Endodermal cell (in vitro differentiated cells): ENCODE results near the gene DOCK4. TPM values are rescaled to one million over a fixed set of nuclear protein-coding genes. Genes with fewer than 3 reads are reported as not detected.

Experiments
- DNase-seq: peaks from one replicate; pipeline ENCODE4 v3.0.0-alpha.2; 2017
- H3K27ac ChIP-seq: 2 replicates; pipeline ENCODE4 v1.5.1; 2013; ENCODE audit warnings: mild to moderate bottlenecking, low read depth, low read length, moderate library complexity
- H3K27me3 ChIP-seq: 2 replicates; pipeline ENCODE4 v1.6.1; 2013; ENCODE audit warnings: mild to moderate bottlenecking, low read length, moderate library complexity; ENCODE audit not compliant: insufficient read depth, control insufficient read depth, poor library complexity, severe bottlenecking
- H3K36me3 ChIP-seq: 2 replicates; pipeline ENCODE4 v1.7.0; 2013; ENCODE audit warnings: mild to moderate bottlenecking, low read length, moderate library complexity; ENCODE audit not compliant: control insufficient read depth, insufficient read depth
- H3K4me1 ChIP-seq: one replicate; pipeline ENCODE4 v1.7.0; 2013; ENCODE audit warnings: low read length; ENCODE audit not compliant: control insufficient read depth, insufficient read depth
- H3K4me3 ChIP-seq: 2 replicates; pipeline ENCODE4 v1.5.1; 2013; ENCODE audit warnings: mild to moderate bottlenecking, low read length, moderate library complexity
- H3K9ac ChIP-seq: 2 replicates; pipeline ENCODE4 v1.6.1; 2013; ENCODE audit warnings: mild to moderate bottlenecking, low read length, moderate library complexity; ENCODE audit not compliant: poor library complexity, severe bottlenecking; ENCODE audit errors: extremely low read depth
- H3K9me3 ChIP-seq: 2 replicates; pipeline ENCODE4 v1.6.1; 2013; ENCODE audit warnings: mild to moderate bottlenecking, low read length, moderate library complexity; ENCODE audit not compliant: control insufficient read depth
- H3K27ac Mint-ChIP-seq: 2 replicates; pipeline ENCODE4 v1.8.0; 2020; ENCODE audit warnings: mixed read lengths
- H3K27me3 Mint-ChIP-seq: 2 replicates; pipeline ENCODE4 v1.8.0; 2021; ENCODE audit warnings: mild to moderate bottlenecking, mixed read lengths; ENCODE audit not compliant: insufficient read depth
- H3K36me3 Mint-ChIP-seq: 2 replicates; pipeline ENCODE4 v1.8.0; 2020; ENCODE audit warnings: low read depth, mixed read lengths
- H3K4me1 Mint-ChIP-seq: 2 replicates; pipeline ENCODE4 v1.8.0; 2020; ENCODE audit warnings: mixed read lengths
- H3K4me3 Mint-ChIP-seq: 2 replicates; pipeline ENCODE4 v1.8.0; 2020; ENCODE audit warnings: mild to moderate bottlenecking, moderate library complexity, mixed read lengths
- H3K9me3 Mint-ChIP-seq: 2 replicates; pipeline ENCODE4 v1.8.0; 2020; ENCODE audit warnings: mild to moderate bottlenecking, mixed read lengths
- CTCF ChIP-seq: fragments of 200-600 bp; sonication (generic); conservative IDR thresholded peaks from 2 replicates; pipeline ENCODE4 v1.5.0; 2021; ENCODE audit warnings: antibody characterized with exemption, mild to moderate bottlenecking
- WGBS, 2 experiments: methylation state at CpG; one replicate each; pipeline versions ENCODE4 v1.1.5 to v1.1.7; 2013; ENCODE audit warnings: missing lambda C conversion rate in 2 of 2, mixed read lengths in 1 of 2; ENCODE audit not compliant: insufficient coverage in 1 of 2, insufficient read length in 1 of 2; 5-methylcytosine and 5-hydroxymethylcytosine counted together
- total RNA-seq, 2 donors: library from RNA; stranded (reverse); fragmentation: NEBNext Ultra II Directional in 1 of 2; extraction: Animal tissue kit (Norgen Biotek cat#: 25700) in 1 of 2; gene quantifications; 2 replicates in 1 of 2; 3 replicates in 1 of 2; pipeline ENCODE4 v1.2.1, GENCODE V29; 2021

DOCK4 gene
- total RNA-seq, 2 donors from 2014 or later: 11.2 to 15.3 TPM

GRCh38 chr7:111920329-111920728, 285.9 kb downstream of the DOCK4 start:
- H3K27ac ChIP-seq: no peak overlapping the region
- no peaks in the 10 kb centered on the region for H3K9me3 ChIP-seq
- H3K9ac ChIP-seq: no peak overlapping the region
- DNase-seq: no peak
- H3K4me3 ChIP-seq: no peak overlapping the region
- Mint-ChIP-seq H3K27me3 (no peaks in the 10 kb centered on the region), H3K9me3 (no peaks in the 10 kb centered on the region), H3K4me3 (no peak overlapping the region), H3K27ac (no peak overlapping the region), H3K4me1 (peaks cover 2% of the 10 kb centered on the region), H3K36me3 (no peaks in the 10 kb centered on the region)
- TF ChIP-seq CTCF: no peak
- H3K27me3 ChIP-seq: no peaks in the 10 kb centered on the region
- H3K4me1 ChIP-seq: no peaks in the 10 kb centered on the region
- WGBS, 2 experiments: 63 to 100% methylated on average over 1 of the region's 1 CpG
- H3K36me3 ChIP-seq: no peaks in the 10 kb centered on the region

- Mint-ChIP-seq H3K27me3 (no peaks in the 10 kb centered on the region), H3K36me3 (no peaks in the 10 kb centered on the region), H3K9me3 (no peaks in the 10 kb centered on the region), H3K4me1 (no peaks in the 10 kb centered on the region), H3K27ac (no peak overlapping the region), H3K4me3 (no peak overlapping the region)
- Histone ChIP-seq H3K27me3 (no peaks in the 10 kb centered on the region), H3K9me3 (no peaks in the 10 kb centered on the region), H3K4me1 (no peaks in the 10 kb centered on the region), H3K4me3 (no peak overlapping the region), H3K9ac (no peak overlapping the region), H3K27ac (no peak overlapping the region), H3K36me3 (no peaks in the 10 kb centered on the region)
- TF ChIP-seq CTCF: no peak
- DNase-seq: no peak
- 90 to 94% methylated on average over 3 to 5 of the region's 5 CpGs for WGBS, 2 experiments
Observed at GRCh38 chr7:111919631-111920179, 286.5 kb downstream of the DOCK4 start.

- no peak for DNase-seq
- Mint-ChIP-seq H3K36me3 (no peaks in the 10 kb centered on the region), H3K4me1 (peaks cover 4% of the 10 kb centered on the region), H3K9me3 (no peaks in the 10 kb centered on the region), H3K27ac (no peak overlapping the region), H3K4me3 (no peak overlapping the region), H3K27me3 (no peaks in the 10 kb centered on the region)
- Histone ChIP-seq H3K36me3 (no peaks in the 10 kb centered on the region), H3K27me3 (no peaks in the 10 kb centered on the region), H3K4me1 (no peaks in the 10 kb centered on the region), H3K9ac (no peak overlapping the region), H3K27ac (no peak overlapping the region), H3K4me3 (no peak overlapping the region), H3K9me3 (no peaks in the 10 kb centered on the region)
- TF ChIP-seq CTCF: no peak
- WGBS, 2 experiments: 94 to 97% methylated on average over 2 of the region's 2 CpGs
Observed at GRCh38 chr7:111919164-111919563, 287.0 kb downstream of the DOCK4 start.
